Activated CD4-positive, alpha-beta T cell treated with anti-CD3 and anti-CD28 coated beads, Interleukin-2, amount 50 U/mL, for 24 hours (primary cell): ENCODE results near the gene PCDH18.
"Not testable (repeated sequence)": the region's sequence is repeated elsewhere in the genome, so short reads cannot be mapped to it uniquely, and the experiment has no call there.

Experiments used
- DNase-seq, 2 donors: peaks; one replicate each; pipeline ENCODE4 v3.0.0-alpha.2; 2020; ENCODE audit warnings: low read depth in 1 of 2, low spot score in 1 of 2

Gene PCDH18

GRCh38 chr4:137531986-137532868 is at the start of gene PCDH18:
TSS of gene PCDH18 (minus strand) at chr4:137532494. CDS start at chr4:137532088, 406 bp downstream.
- no peak for DNase-seq

- no peak for DNase-seq
These were observed 44.2 kb upstream of the PCDH18 start for GRCh38 chr4:137576446-137576845.

GRCh38 chr4:137572647-137573046 is 40.4 kb upstream of the PCDH18 start:
- DNase-seq = no peak

GRCh38 chr4:137572163-137572562 is 39.9 kb upstream of the PCDH18 start:
- DNase-seq = no peak

- DNase-seq = no peak
These were observed 27.5 kb upstream of the PCDH18 start for GRCh38 chr4:137559801-137560200.

GRCh38 chr4:137558951-137559350 is 26.7 kb upstream of the PCDH18 start:
- DNase-seq = no peak

- DNase-seq = no peak
These were observed 13.2 kb upstream of the PCDH18 start for GRCh38 chr4:137545461-137545861.

- no peak for DNase-seq
These were observed 11.4 kb upstream of the PCDH18 start for GRCh38 chr4:137543648-137544047.

GRCh38 chr4:137543198-137543597 is 10.9 kb upstream of the PCDH18 start:
- no peak for DNase-seq

GRCh38 chr4:137541876-137542646 is 9.8 kb upstream of the PCDH18 start:
- DNase-seq = no peak

GRCh38 chr4:137541181-137541580 is 8.9 kb upstream of the PCDH18 start:
- no peak for DNase-seq

- DNase-seq = no peak
These were observed 8.1 kb upstream of the PCDH18 start for GRCh38 chr4:137540356-137540755.

GRCh38 chr4:137538526-137538925 is 6.2 kb upstream of the PCDH18 start:
- DNase-seq = no peak

GRCh38 chr4:137537807-137538206 is 5.5 kb upstream of the PCDH18 start:
- DNase-seq = not testable (repeated sequence)

- no peak for DNase-seq
These were observed 4.7 kb upstream of the PCDH18 start for GRCh38 chr4:137536789-137537561.

- no peak for DNase-seq
These were observed 3.4 kb upstream of the PCDH18 start for GRCh38 chr4:137535718-137536117.

GRCh38 chr4:137534516-137534915 is 2.2 kb upstream of the PCDH18 start:
- no peak for DNase-seq

- DNase-seq = no peak
These were observed 1.6 kb upstream of the PCDH18 start for GRCh38 chr4:137533855-137534254.

GRCh38 chr4:137532869-137533236 is 559 bp upstream of the PCDH18 start:
- DNase-seq = no peak

GRCh38 chr4:137531168-137531985 is 917 bp downstream of the PCDH18 start:
- DNase-seq = no peak

- DNase-seq = no peak
These were observed 2.1 kb downstream of the PCDH18 start for GRCh38 chr4:137530176-137530575.
